GM23248 (cell line): ENCODE results near the gene TRAPPC3L. TPM values are rescaled to one million over a fixed set of nuclear protein-coding genes. Genes with fewer than 3 reads are reported as not detected.

Experiments used
- DNase-seq: peaks from one replicate; pipeline ENCODE4 v3.0.0-alpha.2; 2015
- H2AFZ ChIP-seq: fragments of 200-600 bp; sonication (generic); 2 replicates; pipeline ENCODE4 v1.6.1; 2016; ENCODE audit warnings: antibody characterized with exemption
- H3F3A ChIP-seq: fragments of 200-600 bp; sonication (generic); 2 replicates; pipeline ENCODE4 v1.6.1; 2016; ENCODE audit warnings: mild to moderate bottlenecking, antibody characterized with exemption, mixed run types; ENCODE audit not compliant: insufficient read depth
- H3K27ac ChIP-seq: fragments of 200-600 bp; sonication (generic); 2 replicates; pipeline ENCODE4 v1.5.1; 2016; ENCODE audit warnings: mild to moderate bottlenecking
- H3K27me3 ChIP-seq: fragments of 200-600 bp; sonication (generic); replicated peaks from 2 replicates; pipeline ENCODE4 v1.6.1; 2016; ENCODE audit warnings: mild to moderate bottlenecking; ENCODE audit not compliant: insufficient read depth
- H3K36me3 ChIP-seq: fragments of 200-600 bp; sonication (generic); 2 replicates; pipeline ENCODE4 v1.6.1; 2016; ENCODE audit warnings: low read depth, mild to moderate bottlenecking
- H3K4me1 ChIP-seq: fragments of 200-600 bp; sonication (generic); 2 replicates; pipeline ENCODE4 v1.6.1; 2016; ENCODE audit warnings: mild to moderate bottlenecking; ENCODE audit not compliant: insufficient read depth
- H3K4me2 ChIP-seq: fragments of 200-600 bp; sonication (generic); one replicate; pipeline ENCODE4 v1.6.1; 2016; ENCODE audit warnings: mild to moderate bottlenecking; ENCODE audit not compliant: unreplicated experiment
- H3K4me3 ChIP-seq: fragments of 200-600 bp; sonication (generic); 2 replicates; pipeline ENCODE4 v1.5.1; 2016; ENCODE audit warnings: mild to moderate bottlenecking
- H3K79me2 ChIP-seq: fragments of 200-600 bp; sonication (generic); 2 replicates; pipeline ENCODE4 v1.6.1; 2016; ENCODE audit warnings: mild to moderate bottlenecking; ENCODE audit not compliant: insufficient read depth
- H3K9ac ChIP-seq: fragments of 200-600 bp; sonication (generic); 2 replicates; pipeline ENCODE4 v1.6.1; 2016; ENCODE audit warnings: mild to moderate bottlenecking
- H3K9me2 ChIP-seq: fragments of 200-600 bp; sonication (generic); 2 replicates; pipeline ENCODE4 v1.6.1; 2016; ENCODE audit warnings: mixed run types, mild to moderate bottlenecking, moderate library complexity; ENCODE audit not compliant: insufficient read depth
- H3K9me3 ChIP-seq: fragments of 200-600 bp; sonication (generic); one replicate; pipeline ENCODE4 v1.6.1; 2017; ENCODE audit warnings: low read depth
- H4K20me1 ChIP-seq: fragments of 200-600 bp; sonication (generic); 2 replicates; pipeline ENCODE4 v1.6.0; 2016; ENCODE audit not compliant: insufficient read depth
- EZH2 ChIP-seq: fragments of 200-600 bp; sonication (generic); IDR thresholded peaks from 2 replicates; pipeline ENCODE4 v1.6.1; 2018; ENCODE audit warnings: antibody characterized with exemption, mild to moderate bottlenecking; ENCODE audit not compliant: insufficient read depth, poor library complexity, severe bottlenecking
- EZH2phosphoT487 ChIP-seq: fragments of 200-600 bp; sonication (generic); IDR thresholded peaks from 2 replicates; pipeline ENCODE4 v1.6.1; 2018; ENCODE audit warnings: antibody characterized with exemption, moderate library complexity, mild to moderate bottlenecking, low read depth; ENCODE audit not compliant: insufficient read depth
- WGBS, 2 experiments: methylation state at CpG; one replicate each; pipeline ENCODE4 v1.1.6; 2015 to 2017; ENCODE audit warnings: low lambda C conversion rate in 2 of 2, low coverage in 1 of 2; ENCODE audit errors: missing lambda C conversion rate in 2 of 2; 5-methylcytosine and 5-hydroxymethylcytosine counted together
- in situ Hi-C: fragments of 300-500 bp; cut with MboI; formaldehyde crosslinking; loops from 2 replicates; pipeline ENCODE4 v1.15.0; 2020
- polyA plus RNA-seq: library from polyadenylated mRNA; unstranded; fragments of >200 nt; fragmentation: Nextera tagmentation; extraction: Ambion mirVana; gene quantifications from 2 replicates; pipeline ENCODE4 v1.2.1, GENCODE V29; 2016
- total RNA-seq: library from RNA; depleted of rRNA; stranded (reverse); fragments of >200 nt; shearing (Covaris generic); gene quantifications from 2 replicates; pipeline ENCODE4 v1.2.3, GENCODE V29; 2014

The TRAPPC3L gene
- total and polyA plus RNA-seq, 2 experiments from 2014 or later = not detected

- H3F3A ChIP-seq = no peaks in the 10 kb centered on the region
- no peak for TF ChIP-seq EZH2phosphoT487
- no peak for TF ChIP-seq EZH2
- in situ Hi-C loops = no loop called here
- H3K9me2 ChIP-seq = no peaks in the 10 kb centered on the region
- H3K4me3 ChIP-seq = peak overlapping the region; percentile 30; the same call in 1 of the 2 replicates
- H4K20me1 ChIP-seq = no peaks in the 10 kb centered on the region
- H3K27ac ChIP-seq = no peak overlapping the region
- H3K4me1 ChIP-seq = peaks cover 12% of the 10 kb centered on the region
- 33 to 34% methylated on average over 3 of the region's 3 CpGs for WGBS, 2 experiments
- no peak overlapping the region for H3K9ac ChIP-seq
- H3K27me3 ChIP-seq = no peaks in the 10 kb centered on the region
- peak overlapping the region; percentile 54 for H3K4me2 ChIP-seq
- H3K9me3 ChIP-seq = no peaks in the 10 kb centered on the region
- 0 out of 2 replicates have a peak overlapping the region, but pooled peaks have one; percentile 34 for H2AFZ ChIP-seq
- H3K36me3 ChIP-seq = no peaks in the 10 kb centered on the region
- peak; percentile 31 for DNase-seq
- H3K79me2 ChIP-seq = no peaks in the 10 kb centered on the region
Measured at GRCh38 chr6:116528780-116529179, 16.7 kb downstream of the TRAPPC3L start.

GRCh38 chr6:116528133-116528532 is 17.4 kb downstream of the TRAPPC3L start:
- Histone ChIP-seq H3K79me2 (no peaks in the 10 kb centered on the region), H3K36me3 (no peaks in the 10 kb centered on the region), H3K9me2 (no peaks in the 10 kb centered on the region), H3K4me2 (no peak overlapping the region), H3K9ac (no peak overlapping the region), H2AFZ (no peak overlapping the region), H3K27me3 (no peaks in the 10 kb centered on the region), H3K9me3 (no peaks in the 10 kb centered on the region), H3K27ac (no peak overlapping the region), H3F3A (no peaks in the 10 kb centered on the region), H4K20me1 (no peaks in the 10 kb centered on the region), H3K4me3 (no peak overlapping the region), H3K4me1 (peaks cover 12% of the 10 kb centered on the region)
- no peak for TF ChIP-seq EZH2
- no peak for TF ChIP-seq EZH2phosphoT487
- in situ Hi-C loops = no loop called here
- 58 to 65% methylated on average over 1 of the region's 1 CpG for whole genome bisulfite sequencing, 2 experiments
- no peak for DNase-seq

- Histone ChIP-seq H3K4me1 (peaks cover 11% of the 10 kb centered on the region), H3K36me3 (no peaks in the 10 kb centered on the region), H3K27me3 (no peaks in the 10 kb centered on the region), H4K20me1 (no peaks in the 10 kb centered on the region), H3K9ac (no peak overlapping the region), H2AFZ (no peak overlapping the region), H3K9me2 (no peaks in the 10 kb centered on the region), H3F3A (no peaks in the 10 kb centered on the region), H3K4me3 (no peak overlapping the region), H3K79me2 (no peaks in the 10 kb centered on the region), H3K4me2 (no peak overlapping the region), H3K9me3 (no peaks in the 10 kb centered on the region), H3K27ac (no peak overlapping the region)
- 89 to 90% methylated on average over 2 of the region's 2 CpGs for WGBS, 2 experiments
- no peak for TF ChIP-seq EZH2phosphoT487
- TF ChIP-seq EZH2 = no peak
- in situ Hi-C loops = no loop called here
- no peak for DNase-seq
Measured at GRCh38 chr6:116524236-116524635, 21.2 kb downstream of the TRAPPC3L start.

- no peaks in the 10 kb centered on the region for H3F3A ChIP-seq
- H2AFZ ChIP-seq = no peak overlapping the region; the same call in 1 of the 2 replicates
- TF ChIP-seq EZH2 (no peak), EZH2phosphoT487 (no peak)
- H3K9me3 ChIP-seq = no peaks in the 10 kb centered on the region
- WGBS, 2 experiments = 67 to 83% methylated on average over 2 of the region's 2 CpGs
- DNase-seq = no peak
- in situ Hi-C loops = no loop called here
- H3K79me2 ChIP-seq = no peaks in the 10 kb centered on the region
- H3K27ac ChIP-seq = no peak overlapping the region
- H3K9me2 ChIP-seq = no peaks in the 10 kb centered on the region
- no peaks in the 10 kb centered on the region for H4K20me1 ChIP-seq
- H3K27me3 ChIP-seq = no peaks in the 10 kb centered on the region
- H3K36me3 ChIP-seq = no peaks in the 10 kb centered on the region
- H3K4me1 ChIP-seq = no peaks in the 10 kb centered on the region
- no peak overlapping the region for H3K4me2 ChIP-seq
- H3K4me3 ChIP-seq = no peak overlapping the region
- no peak overlapping the region for H3K9ac ChIP-seq
Measured at GRCh38 chr6:116522896-116523295, 22.6 kb downstream of the TRAPPC3L start.
